HUES6 (cell line): ENCODE results near the gene HSFX3.
"Not testable (repeated sequence)": the region's sequence is repeated elsewhere in the genome, so short reads cannot be mapped to it uniquely, and the experiment has no call there.

ENCODE experiments used
- H3K27ac ChIP-seq: 2 replicates; pipeline ENCODE4 v1.7.0; 2013; ENCODE audit warnings: low read depth, mild to moderate bottlenecking, low read length, inconsistent platforms
- H3K27me3 ChIP-seq: 2 replicates; pipeline ENCODE4 v1.6.1; 2013; ENCODE audit warnings: low read length; ENCODE audit not compliant: control insufficient read depth, insufficient read depth
- H3K36me3 ChIP-seq: 2 replicates; pipeline ENCODE4 v1.6.1; 2013; ENCODE audit warnings: low read length; ENCODE audit not compliant: control insufficient read depth, insufficient read depth
- H3K4me1 ChIP-seq: 2 replicates; pipeline ENCODE4 v1.6.1; 2013; ENCODE audit warnings: low read length; ENCODE audit not compliant: control insufficient read depth, insufficient read depth
- H3K4me3 ChIP-seq: 2 replicates; pipeline ENCODE4 v1.5.1; 2013; ENCODE audit warnings: low read depth, low read length
- H3K9ac ChIP-seq: one replicate; pipeline ENCODE4 v1.6.1; 2013; ENCODE audit warnings: mild to moderate bottlenecking, low read length
- H3K9me3 ChIP-seq: 2 replicates; pipeline ENCODE4 v1.6.1; 2013; ENCODE audit warnings: low read depth, low read length; ENCODE audit not compliant: control insufficient read depth, insufficient read depth

The HSFX3 gene

DNA sequence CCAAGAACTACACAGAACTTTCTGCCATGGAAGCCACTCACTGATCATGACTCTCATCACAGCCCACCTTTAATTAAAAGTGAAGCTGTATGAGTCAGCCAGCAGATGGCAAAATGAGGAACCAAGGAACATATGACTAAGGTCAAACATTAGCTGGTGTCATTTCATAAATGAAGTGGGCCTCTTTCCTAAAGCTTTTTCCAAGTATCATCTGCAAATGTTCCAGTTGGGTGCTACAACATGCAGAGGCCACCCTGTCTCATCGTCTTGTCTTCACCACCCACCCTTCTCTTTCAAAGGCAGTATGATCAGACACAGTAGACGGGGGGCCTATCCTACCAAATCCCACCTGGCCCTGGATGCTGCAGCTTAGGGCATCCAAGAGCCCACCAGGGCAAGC lies 18.1 kb downstream of the HSFX3 start:
- Histone ChIP-seq H3K27ac (no peak overlapping the region), H3K36me3 (peaks cover 2% of the 10 kb centered on the region; the same call in 1 of the 2 replicates), H3K4me1 (peaks cover 6% of the 10 kb centered on the region; the same call in 1 of the 2 replicates), H3K9me3 (no peaks in the 10 kb centered on the region), H3K9ac (no peak overlapping the region), H3K4me3 (no peak overlapping the region), H3K27me3 (no peaks in the 10 kb centered on the region)

DNA sequence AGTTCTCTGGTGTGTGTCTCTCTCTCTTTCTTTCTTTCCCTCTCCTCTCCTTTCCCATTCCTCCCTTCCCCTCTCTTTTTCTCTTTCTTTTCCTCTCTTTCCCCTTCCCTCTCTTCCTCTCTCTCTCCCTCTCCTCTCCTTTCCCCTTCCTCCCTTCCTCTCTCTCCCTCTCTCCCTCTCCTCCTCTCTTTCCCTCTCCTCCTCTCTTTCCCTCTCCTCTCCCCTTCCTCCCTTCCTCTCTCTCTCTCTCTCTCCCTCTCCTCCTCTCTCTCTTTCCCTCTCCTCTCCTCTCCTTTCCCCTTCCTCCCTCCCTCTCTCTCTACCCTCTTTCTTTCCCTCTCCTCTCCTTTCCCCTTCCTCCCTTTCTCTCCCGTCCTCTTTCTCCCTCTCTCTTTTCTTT lies 21.3 kb downstream of the HSFX3 start:
- Histone ChIP-seq H3K4me1 (peaks cover 8% of the 10 kb centered on the region), H3K27me3 (no peaks in the 10 kb centered on the region), H3K9ac (no peak overlapping the region), H3K9me3 (no peaks in the 10 kb centered on the region), H3K36me3 (peaks cover 2% of the 10 kb centered on the region; the same call in 1 of the 2 replicates), H3K4me3 (no peak overlapping the region), H3K27ac (no peak overlapping the region)

DNA sequence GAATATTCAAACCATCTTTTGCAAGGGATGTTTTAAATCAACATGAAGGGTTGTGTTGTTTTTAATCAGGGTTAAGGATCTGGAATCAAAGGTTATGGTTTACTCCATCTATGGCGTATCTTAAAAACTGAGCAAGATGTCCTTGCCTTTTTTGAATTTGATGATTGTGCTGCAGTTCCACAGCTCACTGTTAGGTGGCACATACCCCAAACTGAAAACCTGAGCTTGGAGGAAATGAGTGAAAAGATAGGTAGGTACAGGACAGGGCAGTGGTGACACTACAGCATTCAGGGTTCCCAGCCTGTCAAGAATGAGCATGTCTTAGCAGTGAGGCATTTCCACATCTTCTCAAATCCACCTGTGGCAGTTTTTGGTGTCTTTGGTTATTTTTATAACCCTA lies 22.0 kb downstream of the HSFX3 start:
- Histone ChIP-seq H3K4me3 (no peak overlapping the region), H3K27me3 (no peaks in the 10 kb centered on the region), H3K36me3 (peaks cover 2% of the 10 kb centered on the region; the same call in 1 of the 2 replicates), H3K4me1 (peaks cover 8% of the 10 kb centered on the region), H3K9me3 (no peaks in the 10 kb centered on the region), H3K27ac (no peak overlapping the region), H3K9ac (no peak overlapping the region)

DNA sequence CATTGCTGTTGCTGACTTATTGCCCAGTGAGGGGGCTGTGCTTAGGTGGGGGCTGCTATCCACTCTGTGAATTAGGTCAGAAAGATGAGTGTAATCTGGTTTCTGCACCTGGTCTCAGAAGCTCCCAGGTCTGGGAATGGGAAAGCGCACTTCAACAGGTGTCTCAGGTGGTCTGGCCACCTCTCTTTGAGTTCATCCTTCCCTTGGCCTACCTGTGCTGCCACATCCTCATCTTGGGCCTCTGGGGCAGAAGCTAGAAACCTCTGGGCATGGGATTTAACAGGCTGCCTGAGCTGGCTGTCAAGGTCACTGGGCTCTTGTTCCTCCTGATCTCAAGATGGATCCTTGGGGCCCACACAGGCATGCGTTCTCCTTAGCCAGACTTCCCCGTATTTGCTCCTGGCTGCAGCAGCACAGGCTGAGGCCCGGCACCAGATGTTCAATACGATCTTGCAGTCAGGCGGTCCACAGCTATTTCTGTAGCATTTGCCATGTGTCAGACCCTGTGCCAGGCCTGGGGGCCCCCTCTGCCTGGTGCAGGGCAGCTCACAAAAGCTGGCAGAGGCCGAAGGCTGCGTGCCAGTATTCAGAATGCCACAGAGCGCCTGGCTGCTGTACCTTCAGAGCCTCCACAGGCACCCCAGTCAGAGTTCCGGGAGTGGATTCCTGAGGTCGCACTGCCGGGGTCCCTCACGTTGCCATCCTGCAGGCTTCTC lies 23.2 kb downstream of the HSFX3 start:
- not testable (repeated sequence) for H3K4me1 ChIP-seq, H3K9me3 ChIP-seq, H3K4me3 ChIP-seq, H3K36me3 ChIP-seq, H3K9ac ChIP-seq, H3K27me3 ChIP-seq
- H3K27ac ChIP-seq = peak overlapping the region; percentile 65; the same call in 1 of the 2 replicates

DNA sequence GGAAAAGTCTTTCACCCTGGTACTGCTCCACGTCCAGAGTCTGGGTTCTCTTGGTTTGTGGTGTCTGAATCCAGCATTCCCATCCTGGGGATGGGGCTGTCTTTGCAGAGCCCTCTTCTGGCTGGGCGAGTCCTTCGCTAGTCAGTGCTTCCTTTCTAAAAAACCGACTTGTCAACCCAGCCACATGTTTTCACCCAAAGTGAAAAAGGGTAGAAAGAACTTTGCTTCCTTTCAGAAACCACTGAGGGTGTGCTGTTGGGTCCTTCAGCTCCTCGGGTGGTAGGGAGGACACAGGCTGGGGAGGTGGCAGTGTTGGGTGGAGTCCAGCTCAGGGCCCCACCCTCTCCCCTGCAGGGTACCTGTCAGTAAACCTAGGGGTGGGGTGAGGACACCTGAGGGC lies 23.8 kb downstream of the HSFX3 start:
- H3K9ac ChIP-seq = peak overlapping the region; percentile 55
- not testable (repeated sequence) for H3K4me1 ChIP-seq, H3K27me3 ChIP-seq, H3K9me3 ChIP-seq, H3K36me3 ChIP-seq, H3K4me3 ChIP-seq
- H3K27ac ChIP-seq = peak overlapping the region; percentile 65; the same call in 1 of the 2 replicates

DNA sequence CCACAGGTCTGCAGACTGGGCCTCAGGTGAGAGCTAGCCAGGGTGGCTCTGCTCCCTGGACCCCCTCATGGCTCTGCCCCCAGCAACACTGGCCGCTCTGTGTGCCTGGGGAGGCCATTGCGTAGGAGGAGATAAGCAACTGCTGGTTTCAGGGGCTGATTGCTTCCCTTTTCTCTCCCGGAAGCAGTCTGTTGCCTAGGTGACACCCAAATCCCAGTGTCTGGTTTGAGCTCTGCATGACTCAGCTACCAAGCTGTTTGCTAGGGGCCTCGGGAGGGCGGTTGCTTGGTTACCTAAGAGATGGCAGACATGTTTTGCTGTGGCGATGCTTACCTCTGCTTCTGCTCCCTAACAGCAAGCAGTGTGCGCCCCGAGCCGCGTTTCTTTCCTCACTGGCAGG lies 24.3 kb downstream of the HSFX3 start:
- H3K9ac ChIP-seq = peak overlapping the region; percentile 55

DNA sequence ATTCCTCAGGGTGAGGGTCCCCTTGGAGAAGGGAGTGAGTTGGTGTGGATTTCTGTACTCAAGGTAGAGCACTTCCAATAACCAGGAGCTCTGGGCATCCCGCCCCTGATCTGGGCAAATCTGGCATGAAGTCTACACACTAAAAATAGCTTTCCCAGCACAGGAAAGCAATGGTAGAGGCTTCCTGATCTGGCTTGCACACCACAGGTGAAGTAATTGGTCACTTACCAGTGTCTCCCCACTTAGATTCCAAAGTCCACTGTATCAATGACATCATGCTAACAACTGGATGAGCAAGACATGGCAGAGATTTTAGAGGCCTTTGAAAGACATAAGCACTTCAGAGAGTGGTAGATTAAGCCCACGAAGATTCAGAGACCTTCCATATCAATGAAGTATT lies 26.8 kb downstream of the HSFX3 start:
- H3K36me3 ChIP-seq = no peaks in the 10 kb centered on the region
- no peak overlapping the region for H3K4me3 ChIP-seq
- no peaks in the 10 kb centered on the region for H3K9me3 ChIP-seq
- H3K4me1 ChIP-seq = peaks cover 8% of the 10 kb centered on the region
- H3K27ac ChIP-seq = no peak overlapping the region
- H3K27me3 ChIP-seq = peaks cover 5% of the 10 kb centered on the region; the same call in 1 of the 2 replicates
- H3K9ac ChIP-seq = no peak overlapping the region

More for the DNA sequence above, 24.3 kb downstream of the HSFX3 start:
- not testable (repeated sequence) for H3K36me3 ChIP-seq, H3K27me3 ChIP-seq, H3K4me3 ChIP-seq, H3K9me3 ChIP-seq, H3K4me1 ChIP-seq
- peak overlapping the region; percentile 65; the same call in 1 of the 2 replicates for H3K27ac ChIP-seq

DNA sequence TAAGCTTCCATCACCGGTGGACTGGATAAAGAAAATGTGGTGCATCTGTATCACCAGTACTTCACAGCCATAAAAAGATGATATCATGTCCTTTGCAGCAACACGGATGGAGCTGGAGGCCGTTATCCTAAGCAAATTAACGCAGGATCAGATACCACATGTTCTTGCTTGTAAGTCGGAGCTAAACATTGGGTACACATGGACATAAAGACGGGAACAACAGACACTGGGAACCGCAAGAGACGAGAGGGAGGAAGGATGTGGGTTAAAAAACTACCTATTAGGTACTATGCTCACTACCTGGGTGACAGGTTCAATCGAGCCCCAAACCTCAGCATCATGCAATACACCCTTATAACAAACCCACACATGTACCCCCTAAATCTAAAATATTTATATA lies 28.3 kb downstream of the HSFX3 start:
- Histone ChIP-seq H3K4me3 (no peak overlapping the region), H3K4me1 (peaks cover 8% of the 10 kb centered on the region), H3K36me3 (no peaks in the 10 kb centered on the region), H3K27me3 (peaks cover 5% of the 10 kb centered on the region; the same call in 1 of the 2 replicates), H3K9ac (no peak overlapping the region), H3K27ac (no peak overlapping the region), H3K9me3 (no peaks in the 10 kb centered on the region)

DNA sequence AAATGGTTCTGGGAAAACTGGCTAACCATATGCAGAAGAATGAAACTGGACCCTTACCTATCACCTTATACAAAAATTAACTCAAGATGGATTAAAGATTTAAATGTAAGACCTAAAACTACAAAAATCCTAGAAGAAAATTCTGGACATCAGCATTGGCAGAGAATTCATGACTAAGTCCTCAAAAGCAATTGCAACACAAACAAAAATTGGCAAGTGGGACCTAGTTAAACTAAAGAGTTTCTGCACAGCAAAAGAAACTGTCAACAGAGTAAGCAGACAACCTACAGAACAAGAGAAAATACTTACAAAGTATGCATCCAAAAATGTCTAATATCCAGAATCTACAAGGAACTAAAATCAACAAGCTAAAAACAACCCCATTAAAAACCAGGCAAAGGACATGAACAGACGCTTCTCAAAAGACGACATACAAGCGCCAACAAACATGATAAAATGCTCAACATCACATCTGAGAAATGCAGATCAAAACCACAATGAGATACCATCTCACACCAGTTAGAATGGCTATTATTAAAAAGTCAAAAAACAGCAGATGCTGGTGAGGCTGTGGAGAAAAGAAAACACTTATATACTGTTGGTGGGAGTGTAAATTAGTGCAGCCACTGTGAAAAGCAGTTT lies 29.0 kb downstream of the HSFX3 start:
- H3K9me3 ChIP-seq, H3K9ac ChIP-seq, H3K4me1 ChIP-seq, H3K4me3 ChIP-seq, H3K36me3 ChIP-seq, H3K27ac ChIP-seq, H3K27me3 ChIP-seq: not testable (repeated sequence)

DNA sequence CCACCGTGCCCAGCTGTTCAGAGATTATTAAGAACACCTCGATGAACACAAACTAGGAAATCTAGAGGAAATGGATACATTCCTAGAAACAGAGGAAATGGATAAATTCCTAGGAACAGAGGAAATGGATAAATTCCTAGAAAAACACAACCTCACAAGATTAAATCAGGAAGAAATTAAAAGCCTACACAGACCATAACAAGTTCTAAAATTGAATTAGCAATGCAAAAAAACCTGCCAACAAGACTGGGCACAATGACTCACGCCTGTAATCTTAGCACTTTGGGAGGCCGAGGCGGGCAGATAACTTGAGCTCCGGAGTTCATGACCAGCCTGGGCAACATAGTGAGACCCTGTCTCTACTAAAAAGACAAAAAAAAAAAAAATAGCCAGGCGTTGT lies 31.5 kb downstream of the HSFX3 start:
- Histone ChIP-seq H3K4me1 (no peaks in the 10 kb centered on the region; the same call in 1 of the 2 replicates), H3K27me3 (peaks cover 5% of the 10 kb centered on the region; the same call in 1 of the 2 replicates), H3K4me3 (no peak overlapping the region), H3K9me3 (no peaks in the 10 kb centered on the region), H3K27ac (no peak overlapping the region), H3K36me3 (no peaks in the 10 kb centered on the region), H3K9ac (no peak overlapping the region)

DNA sequence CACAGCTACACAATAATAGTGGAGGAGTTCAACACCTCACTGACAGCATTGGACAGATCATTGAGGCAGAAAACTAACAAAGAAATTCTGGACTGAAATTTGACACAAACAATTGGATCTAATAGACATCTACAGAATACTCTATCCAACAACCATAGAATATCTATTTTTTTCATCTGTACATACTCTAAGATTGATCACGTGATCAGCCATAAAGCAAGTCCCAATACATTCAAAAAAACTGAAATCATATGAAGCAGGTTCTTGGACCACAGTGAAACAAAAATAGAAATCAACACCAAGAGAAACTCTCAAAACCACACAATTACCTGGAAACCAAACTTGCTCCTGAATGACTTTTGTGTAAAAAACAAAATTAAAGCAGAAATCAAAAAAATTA lies 32.4 kb downstream of the HSFX3 start:
- H3K4me1 ChIP-seq = peaks cover 2% of the 10 kb centered on the region
- no peaks in the 10 kb centered on the region for H3K9me3 ChIP-seq
- no peak overlapping the region for H3K4me3 ChIP-seq
- no peaks in the 10 kb centered on the region for H3K36me3 ChIP-seq
- no peak overlapping the region for H3K27ac ChIP-seq
- H3K27me3 ChIP-seq = peaks cover 2% of the 10 kb centered on the region; the same call in 1 of the 2 replicates
- no peak overlapping the region for H3K9ac ChIP-seq
